A549 treated with DMSO at 1 μM for 4 hours (cell line): ENCODE results near the gene NXT2. TPM values are rescaled to one million over a fixed set of nuclear protein-coding genes. Genes with fewer than 3 reads are reported as not detected.

ENCODE experiments used
- total RNA-seq: library from RNA; stranded (reverse); fragments of 200-300 nt; extraction: Qiagen RNA extraction; gene quantifications from 5 replicates; pipeline ENCODE4 v1.2.3, GENCODE V29; 2022; ENCODE audit warnings: low read depth

Gene NXT2
- 8.9 to 13.3 TPM (median 11.0 TPM) in 5 replicates for total RNA-seq

DNA sequence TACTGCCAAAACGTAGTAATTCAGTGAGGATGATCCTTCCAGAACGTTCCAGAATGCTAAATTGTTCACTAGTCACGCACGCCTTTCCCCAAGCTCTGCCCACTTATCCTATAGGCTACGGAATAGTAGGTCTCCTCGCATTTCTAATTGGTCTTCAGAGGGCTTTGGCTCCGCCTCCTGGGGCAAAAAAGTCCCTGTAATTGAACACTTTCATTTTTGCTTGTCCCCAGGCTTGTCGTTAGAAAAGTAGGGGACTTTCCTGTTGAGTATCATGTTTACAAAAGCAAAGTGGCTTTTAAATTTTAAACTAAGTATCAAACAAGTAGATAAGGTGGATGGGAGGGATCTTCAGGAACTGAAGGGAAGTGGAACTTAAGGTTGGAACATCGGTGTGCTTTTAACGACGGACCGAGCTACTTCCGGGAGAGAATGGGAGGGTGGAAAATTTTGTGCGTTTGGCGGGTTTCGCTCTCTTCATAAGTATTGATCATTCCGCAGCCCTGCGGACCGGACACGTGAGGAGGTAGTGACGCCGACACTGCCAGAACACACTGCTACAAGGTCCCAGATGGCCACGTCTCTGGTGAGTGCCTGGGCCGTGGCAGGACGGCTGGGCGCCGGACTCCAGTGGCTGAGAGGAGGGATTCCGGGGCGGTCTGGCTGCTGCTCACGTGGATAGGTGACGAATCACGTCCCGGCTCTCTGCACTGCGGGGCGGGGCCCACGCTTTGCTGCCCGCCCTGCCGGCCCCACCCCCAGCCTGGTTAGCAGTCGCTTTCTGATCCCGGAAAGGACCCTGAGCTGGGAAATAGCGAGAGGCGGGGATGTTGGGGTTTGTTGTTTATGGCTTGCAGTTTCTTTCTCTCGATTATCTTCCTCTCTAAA, at the start of gene NXT2:
Gene NXT2 (plus strand): TSS at position 406 of the 885 bp plus-strand sequence. CDS start 163 bp downstream, at position 569.

Other genes starting within 250 kb of the NXT2 start
- not detected in 5 replicates for gene GUCY2F, start 54.8 kb upstream of the NXT2 start, total RNA-seq
- 0.13 to 0.24 TPM (median 0.15 TPM) in 4 of 5 replicates, not detected in the other for gene KCNE5, start 88.3 kb downstream of the NXT2 start, total RNA-seq
- gene ACSL4, start 196.4 kb downstream of the NXT2 start, total RNA-seq = 20.9 to 39.8 TPM (median 29.7 TPM) in 5 replicates